Measurements from ENCODE around the gene ARMC3.
A peak's percentile ranks its signal among the peaks of the same experiment; 100 is the strongest.
"Not testable (repeated sequence)": the region's sequence is repeated elsewhere in the genome, so short reads cannot be mapped to it uniquely, and the experiment has no call there.

ARMC3 gene

DNA sequence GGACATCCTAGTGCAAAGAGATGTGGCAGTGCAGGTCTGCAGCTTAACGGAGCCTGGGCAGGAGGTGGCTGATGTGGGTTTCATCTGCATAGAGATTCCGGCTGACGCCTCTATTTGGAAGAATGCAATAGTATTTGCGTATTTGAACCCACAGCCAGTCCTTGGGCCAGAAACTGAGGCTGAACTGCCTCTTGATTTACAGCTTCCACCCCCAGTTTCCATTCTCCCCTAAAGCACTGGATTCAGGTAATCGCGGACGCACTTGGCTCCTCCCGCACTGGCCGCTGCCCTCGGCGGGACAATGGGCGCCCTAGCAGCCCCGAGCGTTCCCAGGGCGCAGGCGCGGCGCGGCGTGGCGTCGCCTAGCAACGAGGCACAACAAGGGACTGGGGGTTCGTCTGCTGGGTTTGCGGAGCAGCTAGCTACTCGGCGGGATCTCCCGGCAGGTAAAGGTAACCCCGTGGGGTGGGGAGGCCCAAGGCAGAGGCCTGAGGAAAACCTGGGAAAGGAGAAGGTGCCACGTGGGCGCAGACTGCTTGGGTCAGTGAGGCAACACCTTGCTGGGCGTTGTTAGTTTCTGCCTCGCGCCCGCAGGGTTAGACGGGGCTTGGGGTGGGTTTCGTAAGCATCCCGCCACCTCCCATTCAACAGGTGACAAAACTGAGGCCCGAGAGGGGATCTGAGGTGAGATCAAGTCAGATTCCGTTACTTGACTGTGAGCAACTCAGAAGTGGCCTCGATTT lies at the start of gene ARMC3:
Gene ARMC3 (plus strand): TSS at position 393 of the 743 bp plus-strand sequence. CDS start 3,944 bp downstream, outside the sequence.
- DNase-seq (ENCODE audit: low spot score): peak; percentile 73

DNA sequence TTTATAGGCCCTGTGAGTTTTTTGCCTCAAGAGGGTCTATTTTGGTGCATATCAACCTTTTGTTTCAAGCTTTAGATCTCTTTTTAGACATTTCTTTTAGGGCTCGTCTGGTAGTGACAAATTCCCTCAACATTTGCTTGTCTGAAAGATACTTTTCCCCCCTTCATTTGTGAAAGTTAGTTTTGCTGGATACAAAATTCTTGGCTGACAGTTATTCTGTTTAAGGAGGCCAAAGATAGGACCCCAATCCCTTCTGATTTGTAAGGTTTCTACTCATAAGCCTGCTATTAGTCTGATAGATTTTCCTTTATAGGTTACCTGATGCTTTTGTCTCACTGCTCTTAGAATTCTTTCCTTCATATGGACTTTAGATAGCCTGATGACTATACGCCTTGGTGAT lies 36.1 kb upstream of the ARMC3 start:
- no peak for DNase-seq (ENCODE audit: low spot score)

DNA sequence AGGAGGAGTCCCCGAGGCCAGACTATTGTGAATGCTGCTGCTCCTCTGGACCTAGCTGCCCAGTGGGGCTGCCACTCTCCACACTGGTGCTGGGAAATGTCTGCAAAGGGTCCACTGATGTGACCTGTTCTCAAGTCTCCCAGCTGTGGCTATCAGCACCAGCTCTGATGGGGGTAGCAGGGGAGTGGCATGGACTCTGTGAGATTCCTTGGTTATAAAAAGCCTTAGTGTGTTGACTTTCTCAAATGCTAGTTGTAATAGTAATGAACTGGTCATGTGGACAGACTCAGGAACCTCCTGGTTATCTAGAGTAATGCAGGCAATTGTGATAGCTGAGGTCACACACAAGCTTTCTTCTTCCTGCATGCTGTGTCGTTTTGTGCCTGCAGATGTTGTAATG lies 34.1 kb upstream of the ARMC3 start:
- no peak for DNase-seq (ENCODE audit: low spot score)

GRCh38 chr10:22894714-22895113 lies 33.1 kb upstream of the ARMC3 start:
- no peak for DNase-seq (ENCODE audit: low spot score)

DNA sequence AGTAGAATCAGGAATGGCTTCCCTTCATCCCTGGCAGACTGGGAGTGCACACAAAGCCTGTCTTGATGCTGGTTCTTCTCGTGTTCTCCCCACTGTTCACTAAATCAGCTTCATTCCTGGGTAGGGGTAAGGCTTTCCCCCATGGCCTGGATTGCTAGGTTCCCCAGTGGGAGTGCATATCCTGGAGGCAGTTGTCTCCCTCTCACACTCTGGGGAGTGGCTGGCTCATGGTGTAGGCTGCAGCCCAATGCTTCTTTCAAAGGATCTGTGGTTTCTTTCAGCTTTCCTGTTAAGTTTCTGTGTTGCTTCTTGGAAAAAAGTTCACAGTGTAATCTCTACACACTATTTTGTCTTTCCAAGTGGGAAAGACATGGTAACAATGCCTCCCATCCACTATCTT lies 32.6 kb upstream of the ARMC3 start:
- no peak for DNase-seq (ENCODE audit: low spot score)

DNA sequence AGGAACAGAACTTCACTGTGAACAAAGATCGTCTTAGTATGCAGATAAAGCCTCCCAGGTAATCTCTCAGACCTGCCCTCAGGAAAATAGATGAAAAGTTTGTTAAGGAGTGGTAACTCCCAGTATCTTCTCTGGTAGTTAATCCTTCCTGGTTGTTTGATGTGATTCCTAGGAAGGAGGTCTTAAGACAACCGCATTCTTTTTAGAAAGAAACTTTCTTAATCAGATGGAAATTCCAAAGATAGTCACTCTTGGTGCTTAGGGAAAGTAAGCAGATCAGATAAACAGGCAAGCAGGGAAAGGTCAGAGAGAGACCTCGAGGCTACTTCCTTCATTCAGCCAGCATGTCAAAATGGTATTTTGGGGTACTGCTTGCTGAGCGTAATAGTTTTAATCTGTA lies 30.5 kb upstream of the ARMC3 start:
- no peak for DNase-seq (ENCODE audit: low spot score)

GRCh38 chr10:22899307-22899706 lies 28.5 kb upstream of the ARMC3 start:
- DNase-seq (ENCODE audit: low spot score): no peak

DNA sequence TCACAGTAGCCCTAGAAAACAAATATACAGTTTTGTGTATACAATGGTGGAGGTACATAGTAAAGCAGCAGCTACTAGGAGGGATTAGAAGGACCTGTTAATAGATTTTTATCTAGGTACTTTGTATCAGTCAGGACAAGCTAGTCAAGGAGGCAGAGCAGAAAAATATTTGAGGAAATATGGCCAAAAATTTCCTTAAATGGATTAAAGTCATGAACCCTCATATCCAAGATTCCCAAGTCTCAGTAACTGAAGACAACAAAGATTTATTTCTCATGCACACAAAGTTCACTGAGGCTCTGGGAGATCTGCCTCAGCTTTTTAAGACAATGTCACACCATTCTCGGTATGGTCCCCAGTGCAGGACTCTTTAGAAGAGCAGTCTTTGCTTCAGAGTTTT lies 28.1 kb upstream of the ARMC3 start:
- DNase-seq (ENCODE audit: low spot score): no peak

DNA sequence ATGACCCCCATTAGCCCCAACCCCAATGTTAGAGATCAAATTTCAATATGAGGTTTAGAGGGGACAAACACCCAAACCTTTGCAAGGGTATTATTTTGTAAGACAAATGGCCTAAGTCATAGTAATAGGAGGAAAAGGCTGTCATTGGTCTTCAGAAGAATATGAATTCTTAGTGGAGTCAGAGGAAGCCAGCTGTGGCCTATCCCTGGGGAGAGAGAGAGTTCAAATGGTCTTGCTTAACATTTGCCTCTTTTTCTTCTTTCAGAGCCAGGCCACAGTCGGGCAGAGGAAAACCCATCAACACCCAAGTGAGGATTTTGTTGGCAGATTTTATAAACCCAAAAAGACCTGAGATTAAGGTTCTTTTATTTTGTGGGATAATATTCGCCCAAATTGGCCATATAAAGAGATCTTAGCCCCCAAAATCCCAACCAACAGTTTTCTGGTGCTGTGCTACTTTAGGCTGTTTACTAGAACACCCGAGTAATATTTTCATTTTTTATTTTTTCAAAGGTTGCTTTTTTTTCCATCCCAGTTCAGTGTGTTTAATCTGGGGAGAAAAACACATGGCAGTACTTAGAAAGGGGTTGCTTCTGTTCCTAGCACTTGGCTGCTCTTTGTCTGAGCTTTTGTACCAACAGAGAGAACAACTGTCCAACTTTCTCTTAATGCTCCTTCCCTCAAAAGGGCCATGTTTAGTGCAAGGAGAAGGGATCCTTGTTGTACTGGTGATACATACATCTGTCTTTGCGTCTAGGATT lies 26.8 kb upstream of the ARMC3 start:
- DNase-seq (ENCODE audit: low spot score): no peak

DNA sequence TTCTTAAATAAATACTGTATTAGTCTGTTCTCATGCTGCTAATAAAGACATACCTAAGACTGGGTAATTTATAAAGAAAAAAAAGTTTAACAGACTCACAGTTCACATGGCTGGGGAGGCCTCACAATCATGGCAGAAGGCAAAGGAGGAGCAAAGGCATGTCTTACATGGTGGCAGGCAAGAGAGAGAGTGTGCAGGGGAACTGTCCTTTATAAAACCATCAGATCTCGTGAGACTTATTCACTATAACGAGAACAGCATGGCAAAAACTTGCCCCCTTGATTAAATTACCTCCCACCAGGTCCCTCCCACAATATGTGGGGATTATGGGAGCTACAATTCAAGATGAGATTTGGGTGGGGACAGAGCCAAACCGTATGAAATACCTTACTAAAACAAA lies 25.7 kb upstream of the ARMC3 start:
- not testable (repeated sequence) for DNase-seq (ENCODE audit: low spot score)

- no peak for DNase-seq (ENCODE audit: low spot score)
Observed at GRCh38 chr10:22903694-22904093, 24.2 kb upstream of the ARMC3 start.

DNA sequence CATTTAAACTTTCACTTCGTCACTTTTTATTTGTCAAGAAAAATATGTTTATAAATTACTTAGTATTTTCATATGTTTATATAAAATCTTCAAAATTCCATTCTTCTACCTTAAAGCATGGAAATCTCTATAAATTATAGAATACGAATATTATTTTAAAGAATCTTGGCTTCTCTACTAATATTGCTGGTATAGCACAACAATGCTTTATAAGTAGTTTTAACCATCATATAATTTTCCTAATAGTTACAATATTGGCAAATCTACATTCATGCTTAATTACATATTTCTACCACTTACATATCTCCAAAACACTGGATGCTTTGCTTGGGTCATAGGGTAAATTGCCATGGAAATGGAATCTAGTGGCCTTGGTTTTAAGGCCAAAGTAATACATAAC lies 21.1 kb upstream of the ARMC3 start:
- DNase-seq (ENCODE audit: low spot score): no peak

GRCh38 chr10:22908837-22909236 lies 19.0 kb upstream of the ARMC3 start:
- no peak for DNase-seq (ENCODE audit: low spot score)

DNA sequence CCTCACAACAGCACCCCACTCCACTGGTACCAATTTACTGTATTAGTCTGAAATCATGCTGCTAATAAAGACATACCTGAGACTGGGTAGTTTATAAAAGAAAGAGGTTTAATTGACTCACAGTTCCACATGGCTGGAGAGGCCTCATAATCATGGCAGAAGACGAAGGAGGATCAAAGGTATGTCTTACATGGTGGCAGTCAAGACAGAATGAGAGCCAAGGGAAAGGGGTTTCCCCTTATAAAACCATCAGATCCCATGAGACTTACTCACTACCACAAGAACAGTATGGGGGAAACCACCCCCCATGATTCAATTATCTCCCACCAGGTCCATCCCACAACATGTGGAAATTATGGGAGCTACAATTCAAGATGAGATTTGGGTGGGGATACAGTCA lies 18.2 kb upstream of the ARMC3 start:
- not testable (repeated sequence) for DNase-seq (ENCODE audit: low spot score)

DNA sequence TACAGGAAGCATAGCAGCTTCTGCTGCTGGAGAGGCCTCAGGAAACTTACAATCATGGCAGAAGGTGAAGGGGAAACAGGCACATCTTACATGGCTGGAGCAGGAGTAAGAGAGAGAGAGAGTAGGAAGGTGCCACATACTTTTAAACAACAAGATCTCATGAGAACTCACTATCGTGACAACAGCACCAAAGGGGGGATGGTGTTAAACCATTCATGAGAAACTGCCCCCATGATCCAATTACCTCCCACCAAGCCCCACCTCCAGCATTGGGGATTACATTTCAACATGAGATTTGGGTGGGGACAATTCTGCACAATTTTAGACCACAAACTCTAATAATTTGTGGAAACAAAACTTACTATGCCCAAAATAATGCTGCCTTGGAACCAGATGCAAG lies 16.8 kb upstream of the ARMC3 start:
- DNase-seq (ENCODE audit: low spot score): no peak

DNA sequence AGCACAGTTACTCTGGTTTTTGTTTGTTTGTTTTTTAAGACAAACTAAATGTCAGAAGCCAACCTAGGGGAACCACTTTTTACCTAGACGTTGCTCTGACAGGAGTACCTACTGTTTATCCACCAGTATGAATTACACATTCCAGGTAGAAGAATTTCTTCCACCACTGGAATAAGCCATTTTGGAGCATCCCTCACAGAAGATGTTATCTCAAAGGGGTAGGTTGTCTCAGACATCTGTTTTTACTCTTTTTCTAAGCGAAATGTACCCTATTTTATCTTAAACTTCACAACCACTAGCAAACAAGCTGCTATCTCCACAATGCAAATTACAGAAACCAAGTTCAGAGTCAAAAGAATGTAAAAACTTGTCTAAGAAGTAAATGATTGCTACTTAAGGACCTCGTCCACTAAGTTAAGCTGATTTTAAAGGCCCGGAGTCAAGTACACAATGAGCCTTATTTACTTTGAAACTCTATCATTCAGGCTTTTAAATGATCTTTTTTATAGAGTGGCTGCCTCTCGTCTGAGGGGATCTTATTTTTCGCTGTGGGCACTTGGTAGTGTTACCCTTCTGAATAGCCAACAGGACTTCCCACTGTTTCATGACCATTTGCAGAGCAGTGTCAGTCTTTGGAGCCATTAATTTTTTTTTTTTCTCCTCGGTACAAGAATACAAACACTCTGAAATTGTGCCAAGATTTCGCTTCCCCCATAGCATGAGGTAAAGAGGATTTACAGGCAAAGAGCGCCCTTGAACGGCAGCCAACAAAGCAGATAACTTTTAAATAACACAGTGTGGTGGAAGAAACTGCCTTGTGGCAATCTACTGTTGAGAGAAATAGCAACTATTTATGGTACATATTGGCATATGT lies 15.7 kb upstream of the ARMC3 start:
- DNase-seq (ENCODE audit: low spot score): no peak

DNA sequence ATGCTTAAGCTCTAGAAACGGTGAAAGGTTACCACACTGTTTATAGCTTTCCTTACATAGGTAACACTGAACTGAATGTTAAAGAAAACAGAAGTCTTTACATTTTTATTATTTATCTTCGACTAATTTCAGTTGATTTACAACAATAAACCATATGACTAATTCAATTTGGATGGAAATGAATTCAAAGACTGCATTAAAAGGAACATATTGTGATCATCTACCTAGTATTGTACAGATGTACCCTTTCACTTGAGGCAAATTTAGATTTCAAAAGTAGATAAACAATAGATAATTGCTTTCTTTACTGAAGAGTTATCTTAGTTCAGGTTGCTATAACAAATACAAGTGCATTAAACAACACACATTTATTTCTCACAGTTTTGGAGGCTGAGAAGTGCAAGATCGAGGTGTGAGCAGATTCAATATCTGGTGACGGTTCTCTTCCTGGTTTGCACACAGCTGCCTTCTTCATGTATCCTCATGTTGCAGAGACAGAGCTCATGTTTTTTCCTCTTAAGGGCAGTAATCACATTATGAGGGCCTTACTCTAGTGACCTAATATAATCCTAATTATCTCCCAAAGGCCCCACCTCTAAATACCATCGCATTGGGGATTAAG lies 15.0 kb upstream of the ARMC3 start:
- DNase-seq (ENCODE audit: low spot score): no peak

DNA sequence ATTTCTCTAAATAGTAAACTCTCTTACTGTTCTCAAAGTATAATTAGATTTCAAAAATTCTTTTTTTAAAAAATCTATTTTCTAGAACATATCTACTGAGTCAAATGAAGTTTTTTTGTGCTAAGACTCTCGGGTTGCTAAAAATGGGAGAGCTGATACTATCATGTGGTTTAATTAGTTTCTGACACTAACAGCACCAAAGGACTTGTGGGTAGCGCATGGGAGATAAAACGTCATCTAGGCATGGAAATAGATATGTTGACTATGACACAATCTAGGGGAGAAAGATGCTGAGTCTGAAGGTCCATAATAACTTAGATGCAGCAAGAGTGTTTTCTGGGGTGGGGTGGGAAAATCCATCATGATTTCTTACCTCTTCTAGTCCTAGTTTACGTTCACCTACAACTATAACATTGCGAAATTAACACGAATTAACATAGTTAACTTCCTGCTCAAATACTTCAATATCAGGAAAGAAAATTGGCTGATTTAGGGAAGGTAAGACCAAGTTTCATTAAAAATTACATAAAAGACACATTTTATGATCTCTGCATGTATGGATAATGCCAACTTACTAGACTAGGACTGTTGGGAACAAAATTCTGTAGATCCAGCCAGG lies 14.3 kb upstream of the ARMC3 start:
- no peak for DNase-seq (ENCODE audit: low spot score)

DNA sequence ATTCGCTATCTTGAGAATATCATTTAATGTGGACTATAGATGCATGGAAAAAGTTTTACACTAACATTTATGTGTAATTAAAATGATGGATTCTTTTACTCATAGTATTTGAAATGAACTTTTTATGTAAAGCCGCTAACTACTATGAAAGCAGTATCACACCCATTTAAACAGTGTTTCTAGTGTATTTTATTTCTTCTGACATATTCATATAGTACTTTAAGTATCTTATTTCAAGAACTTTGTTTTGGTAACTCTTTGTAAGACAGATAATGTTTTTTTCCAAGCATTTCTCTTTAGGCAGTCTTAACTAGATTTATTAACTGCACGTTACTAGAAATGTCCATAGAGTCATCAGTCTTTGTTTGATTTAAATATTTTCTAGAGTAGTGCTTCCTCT lies 12.5 kb upstream of the ARMC3 start:
- no peak for DNase-seq (ENCODE audit: low spot score)

- no peak for DNase-seq (ENCODE audit: low spot score)
Observed at GRCh38 chr10:22925088-22925487, 2.8 kb upstream of the ARMC3 start.

DNA sequence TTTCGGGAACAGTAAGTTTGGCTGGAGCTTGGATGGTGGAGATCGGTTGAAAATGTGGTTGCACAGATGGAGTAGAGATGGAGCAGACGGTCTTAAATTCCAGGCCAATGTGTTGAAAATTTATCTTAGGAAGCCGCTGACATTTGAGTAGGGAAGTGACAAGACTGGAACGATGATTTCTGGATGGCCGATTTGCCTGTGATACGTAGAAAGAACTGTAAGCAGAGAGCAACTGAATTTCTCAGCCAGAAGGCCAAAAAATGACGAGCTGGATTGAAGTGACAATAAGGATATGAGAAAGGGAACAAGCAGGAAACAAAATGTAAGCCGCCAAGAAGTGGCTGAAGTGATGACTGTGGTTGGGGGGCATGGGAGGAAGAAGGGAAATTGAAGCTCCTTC lies 687 bp upstream of the ARMC3 start:
- DNase-seq (ENCODE audit: low spot score): no peak

DNA sequence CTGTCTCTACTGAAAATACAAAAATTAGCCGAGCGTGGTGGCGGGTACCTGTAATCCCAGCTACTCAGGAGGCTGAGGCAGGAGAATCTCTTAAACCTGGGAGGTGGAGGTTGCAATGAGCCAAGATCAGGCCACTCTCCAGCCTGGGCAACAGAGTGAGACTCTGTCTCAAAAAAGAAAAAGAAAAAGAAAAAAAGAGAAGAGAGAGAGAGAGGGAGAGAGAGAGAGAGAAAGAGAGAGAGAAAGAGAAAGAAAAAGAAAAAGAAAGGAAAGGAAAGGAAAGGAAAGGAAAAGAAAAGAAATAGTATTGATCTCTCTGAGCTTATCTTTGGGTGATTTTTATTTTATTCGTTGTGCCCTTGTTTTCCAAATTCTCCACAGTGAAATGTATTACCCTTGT lies 1.2 kb downstream of the ARMC3 start:
- DNase-seq (ENCODE audit: low spot score): not testable (repeated sequence)

Measured in left forelimb (tissue), 1 donor.